SK-N-SH treated with all-trans-retinoic acid at 6 μM for 48 hours (cell line): ENCODE results near the gene POLQ.

ENCODE experiments used
- ATAC-seq: fragments of 200-7000 bp; cut with Tn5 transposase; 3 replicates; pipeline ENCODE4 v1.9.1; 2020; ENCODE audit warnings: mild to moderate bottlenecking, moderate library complexity
- ARNTL ChIP-seq: fragments of 450-650 bp; formaldehyde crosslinking; IDR thresholded peaks from 2 replicates; pipeline ENCODE4 v1.5.0; 2020; ENCODE audit warnings: low read depth, mild to moderate bottlenecking, moderate library complexity, borderline replicate concordance
- BACH2 ChIP-seq: fragments of 250-450 bp; sonication (Bioruptor Pico); IDR thresholded peaks from 2 replicates; pipeline ENCODE4 v1.9.0; 2021; ENCODE audit warnings: mild to moderate bottlenecking, borderline replicate concordance
- CSDC2 ChIP-seq: fragments of 250-450 bp; sonication (Bioruptor Pico); IDR thresholded peaks from 2 replicates; pipeline ENCODE4 v1.5.0; 2020; ENCODE audit warnings: mild to moderate bottlenecking, moderate library complexity
- ESRRG ChIP-seq: fragments of 250-450 bp; sonication (Bioruptor Pico); IDR thresholded peaks from 2 replicates; pipeline ENCODE4 v1.6.1; 2021; ENCODE audit warnings: mild to moderate bottlenecking
- GLIS3 ChIP-seq: fragments of 250-450 bp; sonication (Bioruptor Pico); IDR thresholded peaks from 2 replicates; pipeline ENCODE4 v1.5.0; 2020; ENCODE audit warnings: mild to moderate bottlenecking, moderate library complexity
- ISL1 ChIP-seq: fragments of 250-450 bp; sonication (Bioruptor Pico); IDR thresholded peaks from 2 replicates; pipeline ENCODE4 v2.1.2; 2022; ENCODE audit warnings: mild to moderate bottlenecking, moderate library complexity
- PPARA ChIP-seq: fragments of 250-450 bp; sonication (Bioruptor Pico); IDR thresholded peaks from 2 replicates; pipeline ENCODE4 v1.5.0; 2020; ENCODE audit warnings: mild to moderate bottlenecking, borderline replicate concordance
- RARB ChIP-seq: fragments of 250-450 bp; sonication (Bioruptor Pico); IDR thresholded peaks from 2 replicates; pipeline ENCODE4 v1.8.0; 2021; ENCODE audit warnings: mild to moderate bottlenecking, moderate library complexity
- SNAI2 ChIP-seq: fragments of 250-450 bp; sonication (Bioruptor Pico); IDR thresholded peaks from 2 replicates; pipeline ENCODE4 v1.5.0; 2020; ENCODE audit warnings: mild to moderate bottlenecking, moderate library complexity
- TCF4 ChIP-seq: fragments of 250-450 bp; sonication (Bioruptor Pico); IDR thresholded peaks from 2 replicates; pipeline ENCODE4 v1.8.0; 2021; ENCODE audit warnings: mild to moderate bottlenecking, moderate library complexity, borderline replicate concordance
- TOX ChIP-seq: fragments of 250-450 bp; sonication (Bioruptor Pico); IDR thresholded peaks from 2 replicates; pipeline ENCODE4 v1.8.0; 2021; ENCODE audit warnings: mild to moderate bottlenecking, moderate library complexity, borderline replicate concordance
- ZFP30 ChIP-seq: fragments of 450-650 bp; formaldehyde crosslinking; IDR thresholded peaks from 2 replicates; pipeline ENCODE4 v1.5.0; 2022; ENCODE audit warnings: mild to moderate bottlenecking, moderate library complexity
- ZNF565 ChIP-seq: fragments of 450-650 bp; formaldehyde crosslinking; conservative IDR thresholded peaks from 2 replicates; pipeline ENCODE4 v1.5.0; 2020; ENCODE audit warnings: low read depth, mild to moderate bottlenecking, moderate library complexity
- ZNF70 ChIP-seq: fragments of 450-650 bp; formaldehyde crosslinking; IDR thresholded peaks from 2 replicates; pipeline ENCODE4 v1.5.0; 2020; ENCODE audit warnings: mild to moderate bottlenecking, moderate library complexity
- TF ChIP-seq, protein P1 (sequence below): fragments of 250-450 bp; sonication (Bioruptor Pico); IDR thresholded peaks from 2 replicates; pipeline ENCODE4 v1.5.1; 2020; ENCODE audit warnings: low read depth, mild to moderate bottlenecking, moderate library complexity
- TF ChIP-seq, protein P2 (sequence below): fragments of 250-450 bp; sonication (Bioruptor Pico); IDR thresholded peaks from 2 replicates; pipeline ENCODE4 v1.8.0; 2020; ENCODE audit warnings: mild to moderate bottlenecking, moderate library complexity, borderline replicate concordance
- TF ChIP-seq, protein P3 (sequence below): fragments of 250-450 bp; sonication (Bioruptor Pico); IDR thresholded peaks from 2 replicates; pipeline ENCODE4 v1.5.1; 2021; ENCODE audit warnings: mild to moderate bottlenecking, moderate library complexity
- TF ChIP-seq, protein P4 (sequence below): fragments of 250-450 bp; sonication (Bioruptor Pico); IDR thresholded peaks from 2 replicates; pipeline ENCODE4 v1.8.0; 2021; ENCODE audit warnings: low read depth, mild to moderate bottlenecking, moderate library complexity, borderline replicate concordance
- TF ChIP-seq, protein P5 (sequence below): fragments of 250-450 bp; sonication (Bioruptor Pico); IDR thresholded peaks from 2 replicates; pipeline ENCODE4 v1.5.0; 2020; ENCODE audit warnings: mild to moderate bottlenecking, moderate library complexity

The POLQ gene

DNA sequence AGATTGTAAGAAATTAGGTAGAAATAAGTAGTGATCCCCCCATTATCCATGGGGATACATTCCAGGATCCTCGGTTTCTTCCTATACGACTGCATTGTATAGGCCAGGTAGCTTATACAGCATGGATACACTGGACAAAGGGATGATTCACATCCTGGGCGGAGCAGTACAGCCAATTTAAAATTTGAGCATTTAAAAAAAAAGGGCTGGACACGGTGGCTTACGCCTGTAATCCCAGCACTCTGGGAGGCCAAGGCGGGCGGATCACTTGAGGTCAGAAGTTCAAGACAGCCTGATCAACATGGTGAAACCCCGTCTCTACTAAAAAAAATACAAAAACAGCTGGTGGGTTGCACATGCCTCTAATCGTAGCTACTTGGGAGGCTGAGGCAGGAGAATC is 21.0 kb upstream of the POLQ start:
- TF ChIP-seq RARB (CRISPR knock-in tag): no peak
- TF ChIP-seq TOX (CRISPR knock-in tag): no peak
- TF ChIP-seq TCF4 (CRISPR knock-in tag): no peak
- TF ChIP-seq CSDC2 (CRISPR knock-in tag): no peak
- no peak for TF ChIP-seq GLIS3 (CRISPR knock-in tag)
- TF ChIP-seq, protein P1, sequence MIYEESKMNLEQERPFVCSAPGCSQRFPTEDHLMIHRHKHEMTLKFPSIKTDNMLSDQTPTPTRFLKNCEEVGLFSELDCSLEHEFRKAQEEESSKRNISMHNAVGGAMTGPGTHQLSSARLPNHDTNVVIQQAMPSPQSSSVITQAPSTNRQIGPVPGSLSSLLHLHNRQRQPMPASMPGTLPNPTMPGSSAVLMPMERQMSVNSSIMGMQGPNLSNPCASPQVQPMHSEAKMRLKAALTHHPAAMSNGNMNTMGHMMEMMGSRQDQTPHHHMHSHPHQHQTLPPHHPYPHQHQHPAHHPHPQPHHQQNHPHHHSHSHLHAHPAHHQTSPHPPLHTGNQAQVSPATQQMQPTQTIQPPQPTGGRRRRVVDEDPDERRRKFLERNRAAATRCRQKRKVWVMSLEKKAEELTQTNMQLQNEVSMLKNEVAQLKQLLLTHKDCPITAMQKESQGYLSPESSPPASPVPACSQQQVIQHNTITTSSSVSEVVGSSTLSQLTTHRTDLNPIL (CRISPR knock-in tag): no peak
- TF ChIP-seq PPARA (CRISPR knock-in tag): no peak
- TF ChIP-seq, protein P2, sequence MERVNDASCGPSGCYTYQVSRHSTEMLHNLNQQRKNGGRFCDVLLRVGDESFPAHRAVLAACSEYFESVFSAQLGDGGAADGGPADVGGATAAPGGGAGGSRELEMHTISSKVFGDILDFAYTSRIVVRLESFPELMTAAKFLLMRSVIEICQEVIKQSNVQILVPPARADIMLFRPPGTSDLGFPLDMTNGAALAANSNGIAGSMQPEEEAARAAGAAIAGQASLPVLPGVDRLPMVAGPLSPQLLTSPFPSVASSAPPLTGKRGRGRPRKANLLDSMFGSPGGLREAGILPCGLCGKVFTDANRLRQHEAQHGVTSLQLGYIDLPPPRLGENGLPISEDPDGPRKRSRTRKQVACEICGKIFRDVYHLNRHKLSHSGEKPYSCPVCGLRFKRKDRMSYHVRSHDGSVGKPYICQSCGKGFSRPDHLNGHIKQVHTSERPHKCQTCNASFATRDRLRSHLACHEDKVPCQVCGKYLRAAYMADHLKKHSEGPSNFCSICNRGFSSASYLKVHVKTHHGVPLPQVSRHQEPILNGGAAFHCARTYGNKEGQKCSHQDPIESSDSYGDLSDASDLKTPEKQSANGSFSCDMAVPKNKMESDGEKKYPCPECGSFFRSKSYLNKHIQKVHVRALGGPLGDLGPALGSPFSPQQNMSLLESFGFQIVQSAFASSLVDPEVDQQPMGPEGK (CRISPR knock-in tag): no peak
- no peak for TF ChIP-seq SNAI2
- TF ChIP-seq BACH2 (CRISPR knock-in tag): no peak
- no peak for ATAC-seq

DNA sequence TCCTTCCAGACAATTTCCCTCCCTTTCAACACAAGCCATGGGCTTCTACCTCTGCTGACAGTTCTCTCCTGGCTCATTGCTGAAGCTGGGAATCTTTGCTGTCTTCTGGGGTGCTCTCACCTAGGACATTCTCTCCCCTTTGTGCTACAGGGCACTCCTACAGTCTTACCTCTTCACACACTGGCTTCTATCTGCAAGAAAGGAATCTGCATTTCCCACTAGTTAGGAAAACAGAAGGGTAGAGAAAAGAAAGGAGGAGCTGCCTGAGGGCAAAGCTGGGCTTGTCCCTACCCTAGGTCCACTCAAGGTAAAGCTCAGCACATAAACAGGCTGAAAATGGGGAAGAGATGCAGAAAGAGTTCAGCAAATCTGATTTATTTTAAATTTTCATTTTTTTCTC is 16.4 kb upstream of the POLQ start:
- ATAC-seq: no peak
- TF ChIP-seq ESRRG (CRISPR knock-in tag) (no peak), PPARA (CRISPR knock-in tag) (no peak), ZFP30 (CRISPR knock-in tag) (no peak), CSDC2 (CRISPR knock-in tag) (no peak), ZNF565 (no peak), GLIS3 (CRISPR knock-in tag) (no peak), ARNTL (CRISPR knock-in tag) (no peak), BACH2 (CRISPR knock-in tag) (no peak), SNAI2 (no peak), ISL1 (CRISPR knock-in tag) (no peak), TCF4 (CRISPR knock-in tag) (no peak), ZNF70 (no peak), RARB (CRISPR knock-in tag) (no peak)
- TF ChIP-seq, protein P3, sequence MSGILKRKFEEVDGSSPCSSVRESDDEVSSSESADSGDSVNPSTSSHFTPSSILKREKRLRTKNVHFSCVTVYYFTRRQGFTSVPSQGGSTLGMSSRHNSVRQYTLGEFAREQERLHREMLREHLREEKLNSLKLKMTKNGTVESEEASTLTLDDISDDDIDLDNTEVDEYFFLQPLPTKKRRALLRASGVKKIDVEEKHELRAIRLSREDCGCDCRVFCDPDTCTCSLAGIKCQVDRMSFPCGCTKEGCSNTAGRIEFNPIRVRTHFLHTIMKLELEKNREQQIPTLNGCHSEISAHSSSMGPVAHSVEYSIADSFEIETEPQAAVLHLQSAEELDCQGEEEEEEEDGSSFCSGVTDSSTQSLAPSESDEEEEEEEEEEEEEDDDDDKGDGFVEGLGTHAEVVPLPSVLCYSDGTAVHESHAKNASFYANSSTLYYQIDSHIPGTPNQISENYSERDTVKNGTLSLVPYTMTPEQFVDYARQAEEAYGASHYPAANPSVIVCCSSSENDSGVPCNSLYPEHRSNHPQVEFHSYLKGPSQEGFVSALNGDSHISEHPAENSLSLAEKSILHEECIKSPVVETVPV: no peak
- TF ChIP-seq, protein P4, sequence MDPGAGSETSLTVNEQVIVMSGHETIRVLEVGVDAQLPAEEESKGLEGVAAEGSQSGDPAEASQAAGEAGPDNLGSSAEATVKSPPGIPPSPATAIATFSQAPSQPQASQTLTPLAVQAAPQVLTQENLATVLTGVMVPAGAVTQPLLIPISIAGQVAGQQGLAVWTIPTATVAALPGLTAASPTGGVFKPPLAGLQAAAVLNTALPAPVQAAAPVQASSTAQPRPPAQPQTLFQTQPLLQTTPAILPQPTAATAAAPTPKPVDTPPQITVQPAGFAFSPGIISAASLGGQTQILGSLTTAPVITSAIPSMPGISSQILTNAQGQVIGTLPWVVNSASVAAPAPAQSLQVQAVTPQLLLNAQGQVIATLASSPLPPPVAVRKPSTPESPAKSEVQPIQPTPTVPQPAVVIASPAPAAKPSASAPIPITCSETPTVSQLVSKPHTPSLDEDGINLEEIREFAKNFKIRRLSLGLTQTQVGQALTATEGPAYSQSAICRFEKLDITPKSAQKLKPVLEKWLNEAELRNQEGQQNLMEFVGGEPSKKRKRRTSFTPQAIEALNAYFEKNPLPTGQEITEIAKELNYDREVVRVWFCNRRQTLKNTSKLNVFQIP (CRISPR knock-in tag): no peak
- TF ChIP-seq, protein P1 (CRISPR knock-in tag): no peak
- TF ChIP-seq, protein P2 (CRISPR knock-in tag): no peak
- TF ChIP-seq, protein P5, sequence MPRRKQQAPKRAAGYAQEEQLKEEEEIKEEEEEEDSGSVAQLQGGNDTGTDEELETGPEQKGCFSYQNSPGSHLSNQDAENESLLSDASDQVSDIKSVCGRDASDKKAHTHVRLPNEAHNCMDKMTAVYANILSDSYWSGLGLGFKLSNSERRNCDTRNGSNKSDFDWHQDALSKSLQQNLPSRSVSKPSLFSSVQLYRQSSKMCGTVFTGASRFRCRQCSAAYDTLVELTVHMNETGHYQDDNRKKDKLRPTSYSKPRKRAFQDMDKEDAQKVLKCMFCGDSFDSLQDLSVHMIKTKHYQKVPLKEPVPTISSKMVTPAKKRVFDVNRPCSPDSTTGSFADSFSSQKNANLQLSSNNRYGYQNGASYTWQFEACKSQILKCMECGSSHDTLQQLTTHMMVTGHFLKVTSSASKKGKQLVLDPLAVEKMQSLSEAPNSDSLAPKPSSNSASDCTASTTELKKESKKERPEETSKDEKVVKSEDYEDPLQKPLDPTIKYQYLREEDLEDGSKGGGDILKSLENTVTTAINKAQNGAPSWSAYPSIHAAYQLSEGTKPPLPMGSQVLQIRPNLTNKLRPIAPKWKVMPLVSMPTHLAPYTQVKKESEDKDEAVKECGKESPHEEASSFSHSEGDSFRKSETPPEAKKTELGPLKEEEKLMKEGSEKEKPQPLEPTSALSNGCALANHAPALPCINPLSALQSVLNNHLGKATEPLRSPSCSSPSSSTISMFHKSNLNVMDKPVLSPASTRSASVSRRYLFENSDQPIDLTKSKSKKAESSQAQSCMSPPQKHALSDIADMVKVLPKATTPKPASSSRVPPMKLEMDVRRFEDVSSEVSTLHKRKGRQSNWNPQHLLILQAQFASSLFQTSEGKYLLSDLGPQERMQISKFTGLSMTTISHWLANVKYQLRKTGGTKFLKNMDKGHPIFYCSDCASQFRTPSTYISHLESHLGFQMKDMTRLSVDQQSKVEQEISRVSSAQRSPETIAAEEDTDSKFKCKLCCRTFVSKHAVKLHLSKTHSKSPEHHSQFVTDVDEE (CRISPR knock-in tag): no peak
- TF ChIP-seq, all 23 proteins: peak for 0
